ENCODE measurements around the gene TMEM132E. TPM values are rescaled to one million over a fixed set of nuclear protein-coding genes. Genes with fewer than 3 reads are reported as not detected.

The TMEM132E gene
- total RNA-seq, 3 donors from 2014 or later = under 0.01 TPM; not detected in 1

- Histone ChIP-seq H3K4me3 (no peak overlapping the region), H3K9me3 (no peaks in the 10 kb centered on the region), H3K27ac (no peak overlapping the region), H3K27me3 (peaks cover 0 to 10% of the 10 kb centered on the region in 2 donors), H3K4me1 (no peaks in the 10 kb centered on the region), H3K36me3 (no peaks in the 10 kb centered on the region)
- no peak for DNase-seq (ENCODE audit: low spot score in 2 of 2)
- intact Hi-C loops (cut with DNase I; ENCODE audit: low total_unique reads) = no loop called here
- TF ChIP-seq POLR2A (IDR thresholded peaks at IDR 0.05) = no peak
Measured at GRCh38 chr17:34651402-34651811, 72.0 kb downstream of the TMEM132E start.

GRCh38 chr17:34652021-34652555, 72.7 kb downstream of the TMEM132E start:
- DNase-seq (ENCODE audit: low spot score in 2 of 2) = no peak
- Histone ChIP-seq H3K4me1 (no peaks in the 10 kb centered on the region), H3K27me3 (peaks cover 0 to 10% of the 10 kb centered on the region in 2 donors), H3K27ac (no peak overlapping the region), H3K9me3 (no peaks in the 10 kb centered on the region), H3K4me3 (no peak overlapping the region), H3K36me3 (no peaks in the 10 kb centered on the region)
- intact Hi-C loops (cut with DNase I; ENCODE audit: low total_unique reads) = no loop called here
- TF ChIP-seq CTCF (IDR thresholded peaks at IDR 0.05) (no peak), POLR2A (IDR thresholded peaks at IDR 0.05) (no peak), POLR2AphosphoS5 (IDR thresholded peaks at IDR 0.05) (no peak)

- Histone ChIP-seq H3K9me3 (no peaks in the 10 kb centered on the region), H3K36me3 (no peaks in the 10 kb centered on the region), H3K27me3 (peaks cover 0 to 10% of the 10 kb centered on the region in 2 donors), H3K4me3 (no peak overlapping the region), H3K27ac (no peak overlapping the region), H3K4me1 (no peaks in the 10 kb centered on the region)
- no peak for DNase-seq (ENCODE audit: low spot score in 2 of 2)
- TF ChIP-seq POLR2AphosphoS5 (IDR thresholded peaks at IDR 0.05) (no peak), POLR2A (IDR thresholded peaks at IDR 0.05) (no peak), CTCF (IDR thresholded peaks at IDR 0.05) (no peak)
- intact Hi-C loops (cut with DNase I; ENCODE audit: low total_unique reads) = no loop called here
Measured at GRCh38 chr17:34653511-34653910, 74.1 kb downstream of the TMEM132E start.

- no peak for TF ChIP-seq CTCF (IDR thresholded peaks at IDR 0.05)
- TF ChIP-seq POLR2AphosphoS5 (IDR thresholded peaks at IDR 0.05) = no peak
- TF ChIP-seq POLR2A (IDR thresholded peaks at IDR 0.05) = no peak
- Histone ChIP-seq H3K27me3 (peaks cover 0 to 10% of the 10 kb centered on the region in 2 donors), H3K36me3 (no peaks in the 10 kb centered on the region), H3K27ac (no peak overlapping the region), H3K4me1 (no peaks in the 10 kb centered on the region), H3K9me3 (no peaks in the 10 kb centered on the region), H3K4me3 (no peak overlapping the region)
- DNase-seq (ENCODE audit: low spot score in 2 of 2) = no peak
- intact Hi-C loops (cut with DNase I; ENCODE audit: low total_unique reads) = no loop called here
Measured at GRCh38 chr17:34654276-34654880, 75.0 kb downstream of the TMEM132E start.

- H3K4me1 ChIP-seq = no peaks in the 10 kb centered on the region
- TF ChIP-seq POLR2AphosphoS5 (IDR thresholded peaks at IDR 0.05) = no peak
- no peak for TF ChIP-seq POLR2A (IDR thresholded peaks at IDR 0.05)
- no peak for TF ChIP-seq CTCF (IDR thresholded peaks at IDR 0.05)
- no peak overlapping the region for H3K27ac ChIP-seq
- no peak overlapping the region for H3K4me3 ChIP-seq
- no peaks in the 10 kb centered on the region for H3K9me3 ChIP-seq
- H3K36me3 ChIP-seq = no peaks in the 10 kb centered on the region
- no peak for DNase-seq (ENCODE audit: low spot score in 2 of 2)
- H3K27me3 ChIP-seq = peaks cover 0 to 10% of the 10 kb centered on the region in 2 donors
- intact Hi-C loops (cut with DNase I; ENCODE audit: low total_unique reads) = no loop called here
Measured at GRCh38 chr17:34654881-34655276, 75.5 kb downstream of the TMEM132E start.

Measured in breast epithelium (tissue), 4 donors.